LoVo (cell line): ENCODE measurements around the gene CENPX.

Experiments used
- DNase-seq: peaks from one replicate; pipeline ENCODE4 v3.0.0-alpha.2; 2016; ENCODE audit warnings: low spot score

Gene CENPX

GRCh38 chr17:82022310-82022980 is at the start of gene CENPX:
Gene CENPX, minus strand, starts transcription at chr17:82022878. Its CDS starts 17 bp downstream, at chr17:82022861.
- DNase-seq: no peak

GRCh38 chr17:82070611-82071010 is 47.9 kb upstream of the CENPX start:
- DNase-seq: no peak

GRCh38 chr17:82065638-82066303 is 43.1 kb upstream of the CENPX start, which contains the start of gene DUS1L:
Gene DUS1L, minus strand, starts transcription at chr17:82065804. Its CDS starts 745 bp downstream, at chr17:82065059.
- DNase-seq: peak; percentile 65

- DNase-seq: no peak
These were observed 42.5 kb upstream of the CENPX start for GRCh38 chr17:82065193-82065637.

GRCh38 chr17:82064433-82065192 is 41.9 kb upstream of the CENPX start:
- DNase-seq: peak; percentile 50

- DNase-seq: no peak
These were observed 41.0 kb upstream of the CENPX start for GRCh38 chr17:82063424-82064415.

- DNase-seq: no peak
These were observed 40.3 kb upstream of the CENPX start for GRCh38 chr17:82062984-82063368.

GRCh38 chr17:82062076-82062983 is 39.7 kb upstream of the CENPX start:
- no peak for DNase-seq

GRCh38 chr17:82061047-82061925 is 38.6 kb upstream of the CENPX start:
- no peak for DNase-seq

GRCh38 chr17:82060614-82061013 is 37.9 kb upstream of the CENPX start:
- no peak for DNase-seq

GRCh38 chr17:82060001-82060380 is 37.3 kb upstream of the CENPX start:
- DNase-seq: no peak

- DNase-seq: no peak
These were observed 36.8 kb upstream of the CENPX start for GRCh38 chr17:82059272-82060000.

- DNase-seq: no peak
These were observed 36.2 kb upstream of the CENPX start for GRCh38 chr17:82058855-82059249.

GRCh38 chr17:82058230-82058854 is 35.7 kb upstream of the CENPX start:
- DNase-seq: no peak

GRCh38 chr17:82056729-82057621 is 34.3 kb upstream of the CENPX start:
- DNase-seq: no peak

- no peak for DNase-seq
These were observed 33.5 kb upstream of the CENPX start for GRCh38 chr17:82055965-82056728.
